Raji (cell line): ENCODE results near the gene UTF1.

Experiments
- POLR2A ChIP-seq: IDR thresholded peaks from 2 replicates; pipeline ENCODE4 v1.6.1; 2011; ENCODE audit warnings: low read depth, low read length, control low read depth; ENCODE audit not compliant: insufficient read depth

The UTF1 gene

DNA sequence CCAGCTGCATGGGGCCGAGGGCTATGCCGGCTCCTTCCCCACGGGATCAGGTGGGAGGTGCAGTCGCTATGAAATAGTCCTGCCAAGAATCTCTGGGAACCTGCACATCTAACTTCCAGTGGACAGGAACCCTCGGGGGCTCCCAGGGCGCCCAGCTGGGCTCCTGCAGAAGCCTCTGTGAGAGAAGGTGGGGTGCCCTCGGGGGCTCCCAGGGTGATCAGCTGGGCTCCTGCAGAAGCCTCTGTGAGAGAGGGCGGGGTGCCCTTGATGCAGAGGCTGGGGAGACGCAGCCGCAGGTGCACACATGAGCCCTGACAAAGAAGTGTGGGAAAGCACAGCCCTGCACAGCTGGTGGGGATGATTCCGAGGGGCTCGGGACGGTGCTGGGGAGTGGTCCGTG is 13.6 kb downstream of the UTF1 start:
- no peak for TF ChIP-seq POLR2A

GRCh38 chr10:133245439-133246235 is 15.6 kb downstream of the UTF1 start:
- TF ChIP-seq POLR2A, result no peak

GRCh38 chr10:133246236-133246626 is 16.2 kb downstream of the UTF1 start:
- no peak for TF ChIP-seq POLR2A

GRCh38 chr10:133247681-133248333 is 17.8 kb downstream of the UTF1 start:
- no peak for TF ChIP-seq POLR2A

GRCh38 chr10:133248334-133248715 is 18.3 kb downstream of the UTF1 start:
- TF ChIP-seq POLR2A, result no peak

GRCh38 chr10:133249094-133249780 is 19.2 kb downstream of the UTF1 start:
- no peak for TF ChIP-seq POLR2A

- no peak for TF ChIP-seq POLR2A
These were observed 20.1 kb downstream of the UTF1 start for GRCh38 chr10:133249975-133250754.

GRCh38 chr10:133251388-133252222 is 21.6 kb downstream of the UTF1 start:
- TF ChIP-seq POLR2A, result no peak

- no peak for TF ChIP-seq POLR2A
These were observed 22.2 kb downstream of the UTF1 start for GRCh38 chr10:133252223-133252552.

- no peak for TF ChIP-seq POLR2A
These were observed 23.4 kb downstream of the UTF1 start for GRCh38 chr10:133253361-133253955.

GRCh38 chr10:133254421-133255120 is 24.6 kb downstream of the UTF1 start:
- TF ChIP-seq POLR2A, result no peak

GRCh38 chr10:133255323-133255722 is 25.3 kb downstream of the UTF1 start:
- TF ChIP-seq POLR2A, result no peak

- no peak for TF ChIP-seq POLR2A
These were observed 27.6 kb downstream of the UTF1 start for GRCh38 chr10:133257489-133258065.

GRCh38 chr10:133258066-133258817 is 28.2 kb downstream of the UTF1 start:
- no peak for TF ChIP-seq POLR2A
